Liver (tissue), 3 donors: ENCODE measurements around the gene CKAP5.

Source experiments
- ATF3 ChIP-seq: IDR thresholded peaks from 2 replicates; pipeline ENCODE4 v1.6.1; 2016; ENCODE audit warnings: antibody characterized with exemption
- EGR1 ChIP-seq, 2 donors: IDR thresholded peaks; 2 replicates each; pipeline ENCODE4 v1.6.1; 2016 to 2018; ENCODE audit warnings: antibody characterized with exemption in 2 of 2, low read depth in 2 of 2
- FOXA1 ChIP-seq: IDR thresholded peaks from 2 replicates; pipeline ENCODE4 v1.6.1; 2016; ENCODE audit warnings: antibody characterized with exemption
- GABPA ChIP-seq, 2 donors: IDR thresholded peaks in 1 of 2; conservative IDR thresholded peaks in 1 of 2; 2 replicates each; pipeline ENCODE4 v1.6.1; 2016; ENCODE audit warnings: antibody characterized with exemption in 2 of 2, mild to moderate bottlenecking in 1 of 2, moderate library complexity in 1 of 2
- JUND ChIP-seq, 2 donors: IDR thresholded peaks; 2 replicates each; pipeline ENCODE4 v1.6.1; 2016; ENCODE audit warnings: antibody characterized with exemption in 2 of 2
- NR2F2 ChIP-seq: IDR thresholded peaks from 2 replicates; pipeline ENCODE4 v1.6.1; 2016; ENCODE audit warnings: antibody characterized with exemption
- RAD21 ChIP-seq, 2 donors: IDR thresholded peaks; 2 replicates each; pipeline ENCODE4 v1.6.1; 2016; ENCODE audit warnings: antibody characterized with exemption in 2 of 2, mild to moderate bottlenecking in 2 of 2
- REST ChIP-seq: IDR thresholded peaks from 2 replicates; pipeline ENCODE4 v1.6.1; 2016; ENCODE audit warnings: antibody characterized with exemption, mild to moderate bottlenecking
- SP1 ChIP-seq: IDR thresholded peaks from 2 replicates; pipeline ENCODE4 v1.6.1; 2018; ENCODE audit warnings: antibody characterized with exemption, mild to moderate bottlenecking
- TAF1 ChIP-seq: conservative IDR thresholded peaks from 2 replicates; pipeline ENCODE4 v1.6.1; 2016; ENCODE audit warnings: antibody characterized with exemption, mild to moderate bottlenecking
- YY1 ChIP-seq: IDR thresholded peaks from 2 replicates; pipeline ENCODE4 v1.6.1; 2016; ENCODE audit warnings: antibody characterized with exemption, mild to moderate bottlenecking
- TF ChIP-seq, protein P1 (sequence below): IDR thresholded peaks from 2 replicates; pipeline ENCODE4 v1.6.1; 2016; ENCODE audit warnings: antibody characterized with exemption
- TF ChIP-seq, protein P2 (sequence below): fragments of 150-350 bp; IDR thresholded peaks from 2 replicates; pipeline ENCODE4 v1.5.1; 2017; ENCODE audit warnings: improper control_type of control experiment, low read depth, low read length; ENCODE audit not compliant: missing input control
- TF ChIP-seq, protein P3 (sequence below): IDR thresholded peaks from 2 replicates; pipeline ENCODE4 v1.6.1; 2016; ENCODE audit warnings: antibody characterized with exemption
- donor health status: healthy.
- donor health status: healthy.

DNA sequence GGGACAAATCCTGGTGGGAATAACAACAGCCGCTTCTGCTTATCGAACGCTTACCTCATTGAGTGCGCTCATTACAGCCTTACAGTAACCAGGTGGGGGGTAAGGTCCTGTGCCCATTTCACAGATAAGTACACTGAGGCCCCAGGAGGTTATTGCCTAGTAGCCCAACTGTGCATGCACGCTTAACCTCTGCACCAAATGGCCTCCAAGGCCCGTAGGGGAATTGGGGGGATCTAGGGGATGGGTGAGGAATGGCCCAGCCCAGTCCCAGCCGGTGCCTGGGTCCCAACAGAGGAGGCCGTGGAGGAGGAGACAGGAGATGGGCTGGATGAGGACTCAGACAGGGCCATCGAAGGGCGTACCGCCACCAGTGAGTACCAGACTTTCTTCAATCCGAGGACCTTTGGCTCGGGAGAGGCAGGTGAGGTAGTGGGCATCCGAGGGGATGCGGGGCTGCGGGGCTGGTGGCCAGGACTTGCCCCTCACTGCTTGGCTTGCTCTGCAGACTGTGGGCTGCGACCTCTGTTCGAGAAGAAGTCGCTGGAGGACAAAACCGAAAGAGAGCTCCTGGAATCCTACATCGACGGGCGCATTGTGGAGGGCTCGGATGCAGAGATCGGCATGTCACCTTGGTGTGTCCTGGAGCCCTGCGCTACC, 119.7 kb downstream of the CKAP5 start:
- TF ChIP-seq SP1 (no peak), TAF1 (no peak), RAD21 (IDR thresholded peaks at IDR 0.05) (no peak), EGR1 (IDR thresholded peaks at IDR 0.05; ENCODE audit: low read depth in 2 of 2) (no peak), GABPA (IDR thresholded peaks at IDR 0.05 in 1 of 2, conservative IDR thresholded peaks at IDR 0.05 in 1 of 2) (no peak), FOXA1 (no peak), YY1 (no peak), JUND (IDR thresholded peaks at IDR 0.05) (no peak), NR2F2 (no peak), REST (no peak), ATF3 (no peak)
- TF ChIP-seq, protein P1, sequence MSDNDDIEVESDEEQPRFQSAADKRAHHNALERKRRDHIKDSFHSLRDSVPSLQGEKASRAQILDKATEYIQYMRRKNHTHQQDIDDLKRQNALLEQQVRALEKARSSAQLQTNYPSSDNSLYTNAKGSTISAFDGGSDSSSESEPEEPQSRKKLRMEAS, result no peak
- TF ChIP-seq, protein P2, sequence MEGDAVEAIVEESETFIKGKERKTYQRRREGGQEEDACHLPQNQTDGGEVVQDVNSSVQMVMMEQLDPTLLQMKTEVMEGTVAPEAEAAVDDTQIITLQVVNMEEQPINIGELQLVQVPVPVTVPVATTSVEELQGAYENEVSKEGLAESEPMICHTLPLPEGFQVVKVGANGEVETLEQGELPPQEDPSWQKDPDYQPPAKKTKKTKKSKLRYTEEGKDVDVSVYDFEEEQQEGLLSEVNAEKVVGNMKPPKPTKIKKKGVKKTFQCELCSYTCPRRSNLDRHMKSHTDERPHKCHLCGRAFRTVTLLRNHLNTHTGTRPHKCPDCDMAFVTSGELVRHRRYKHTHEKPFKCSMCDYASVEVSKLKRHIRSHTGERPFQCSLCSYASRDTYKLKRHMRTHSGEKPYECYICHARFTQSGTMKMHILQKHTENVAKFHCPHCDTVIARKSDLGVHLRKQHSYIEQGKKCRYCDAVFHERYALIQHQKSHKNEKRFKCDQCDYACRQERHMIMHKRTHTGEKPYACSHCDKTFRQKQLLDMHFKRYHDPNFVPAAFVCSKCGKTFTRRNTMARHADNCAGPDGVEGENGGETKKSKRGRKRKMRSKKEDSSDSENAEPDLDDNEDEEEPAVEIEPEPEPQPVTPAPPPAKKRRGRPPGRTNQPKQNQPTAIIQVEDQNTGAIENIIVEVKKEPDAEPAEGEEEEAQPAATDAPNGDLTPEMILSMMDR, result no peak
- TF ChIP-seq, protein P3, sequence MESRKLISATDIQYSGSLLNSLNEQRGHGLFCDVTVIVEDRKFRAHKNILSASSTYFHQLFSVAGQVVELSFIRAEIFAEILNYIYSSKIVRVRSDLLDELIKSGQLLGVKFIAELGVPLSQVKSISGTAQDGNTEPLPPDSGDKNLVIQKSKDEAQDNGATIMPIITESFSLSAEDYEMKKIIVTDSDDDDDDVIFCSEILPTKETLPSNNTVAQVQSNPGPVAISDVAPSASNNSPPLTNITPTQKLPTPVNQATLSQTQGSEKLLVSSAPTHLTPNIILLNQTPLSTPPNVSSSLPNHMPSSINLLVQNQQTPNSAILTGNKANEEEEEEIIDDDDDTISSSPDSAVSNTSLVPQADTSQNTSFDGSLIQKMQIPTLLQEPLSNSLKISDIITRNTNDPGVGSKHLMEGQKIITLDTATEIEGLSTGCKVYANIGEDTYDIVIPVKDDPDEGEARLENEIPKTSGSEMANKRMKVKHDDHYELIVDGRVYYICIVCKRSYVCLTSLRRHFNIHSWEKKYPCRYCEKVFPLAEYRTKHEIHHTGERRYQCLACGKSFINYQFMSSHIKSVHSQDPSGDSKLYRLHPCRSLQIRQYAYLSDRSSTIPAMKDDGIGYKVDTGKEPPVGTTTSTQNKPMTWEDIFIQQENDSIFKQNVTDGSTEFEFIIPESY, result no peak
